NCI-H460 (cell line): ENCODE measurements around the gene SPNS2. TPM values are rescaled to one million over a fixed set of nuclear protein-coding genes. Genes with fewer than 3 reads are reported as not detected.

Experiments used
- DNase-seq: peaks from one replicate; pipeline ENCODE4 v3.0.0-alpha.2; 2016; ENCODE audit warnings: low read depth; ENCODE audit errors: extremely low read depth
- total RNA-seq: library from RNA; depleted of rRNA; stranded (reverse); fragments of >200 nt; shearing (Covaris generic); gene quantifications from 2 replicates; pipeline ENCODE4 v1.2.3, GENCODE V29; 2014

Gene SPNS2
- total RNA-seq, 1 experiment from 2014 or later, result 0.52 TPM

- no peak for DNase-seq
Measured at GRCh38 chr17:4547118-4547906, 48.6 kb downstream of the SPNS2 start.

GRCh38 chr17:4548061-4548461, 49.4 kb downstream of the SPNS2 start:
- DNase-seq, result no peak

- DNase-seq, result no peak
Measured at GRCh38 chr17:4548721-4549531, 50.2 kb downstream of the SPNS2 start.

- no peak for DNase-seq
Measured at GRCh38 chr17:4549781-4550533, 51.3 kb downstream of the SPNS2 start.

GRCh38 chr17:4550534-4551039, 51.9 kb downstream of the SPNS2 start:
- DNase-seq, result no peak

- DNase-seq, result no peak
Measured at GRCh38 chr17:4551141-4551540, 52.5 kb downstream of the SPNS2 start.

GRCh38 chr17:4551796-4552525, 53.3 kb downstream of the SPNS2 start:
- no peak for DNase-seq

GRCh38 chr17:4553669-4554068, 55.0 kb downstream of the SPNS2 start:
- DNase-seq, result no peak

- no peak for DNase-seq
Measured at GRCh38 chr17:4554441-4554996, 55.8 kb downstream of the SPNS2 start.

- DNase-seq, result peak; percentile 95
Measured at GRCh38 chr17:4554997-4555799, 56.5 kb downstream of the SPNS2 start, which contains the start of gene MYBBP1A. Gene MYBBP1A, minus strand, starts transcription at chr17:4555384. Its CDS starts 60 bp downstream, at chr17:4555324.

GRCh38 chr17:4555873-4556759, 57.4 kb downstream of the SPNS2 start:
- DNase-seq, result no peak

GRCh38 chr17:4556996-4557395, 58.3 kb downstream of the SPNS2 start:
- no peak for DNase-seq

- no peak for DNase-seq
Measured at GRCh38 chr17:4557626-4558346, 59.1 kb downstream of the SPNS2 start.

- no peak for DNase-seq
Measured at GRCh38 chr17:4558347-4558971, 59.8 kb downstream of the SPNS2 start.

- no peak for DNase-seq
Measured at GRCh38 chr17:4559139-4559791, 60.6 kb downstream of the SPNS2 start.

GRCh38 chr17:4559966-4560365, 61.3 kb downstream of the SPNS2 start:
- no peak for DNase-seq
